CMK (cell line): ENCODE results near the gene ATAD2B.

Experiments
- DNase-seq: peaks from one replicate; pipeline ENCODE4 v3.0.0-alpha.2; 2010; ENCODE audit warnings: low read depth

ATAD2B gene

GRCh38 chr2:23837871-23838270 lies 89.1 kb downstream of the ATAD2B start:
- DNase-seq = no peak

- DNase-seq = no peak
Observed at GRCh38 chr2:23836971-23837565, 89.9 kb downstream of the ATAD2B start.

GRCh38 chr2:23836505-23836904 lies 90.4 kb downstream of the ATAD2B start:
- no peak for DNase-seq

- no peak for DNase-seq
Observed at GRCh38 chr2:23835988-23836387, 90.9 kb downstream of the ATAD2B start.

GRCh38 chr2:23835423-23835822 lies 91.5 kb downstream of the ATAD2B start:
- no peak for DNase-seq

- no peak for DNase-seq
Observed at GRCh38 chr2:23828986-23829385, 97.9 kb downstream of the ATAD2B start.

GRCh38 chr2:23828256-23828980 lies 98.5 kb downstream of the ATAD2B start:
- no peak for DNase-seq

- DNase-seq = no peak
Observed at GRCh38 chr2:23827287-23827686, 99.6 kb downstream of the ATAD2B start.

GRCh38 chr2:23826771-23827170 lies 100.2 kb downstream of the ATAD2B start:
- no peak for DNase-seq

GRCh38 chr2:23826040-23826439 lies 100.9 kb downstream of the ATAD2B start:
- DNase-seq = no peak

- DNase-seq = peak; percentile 9
Observed at GRCh38 chr2:23824777-23825212, 102.1 kb downstream of the ATAD2B start.

GRCh38 chr2:23823863-23824262 lies 103.1 kb downstream of the ATAD2B start:
- DNase-seq = no peak

GRCh38 chr2:23814963-23815362 lies 112.0 kb downstream of the ATAD2B start:
- peak; percentile 27 for DNase-seq

GRCh38 chr2:23813438-23813837 lies 113.5 kb downstream of the ATAD2B start:
- DNase-seq = no peak

GRCh38 chr2:23809150-23809549 lies 117.8 kb downstream of the ATAD2B start:
- DNase-seq = no peak

- no peak for DNase-seq
Observed at GRCh38 chr2:23806665-23807249, 120.2 kb downstream of the ATAD2B start.

GRCh38 chr2:23806201-23806600 lies 120.7 kb downstream of the ATAD2B start:
- no peak for DNase-seq

- no peak for DNase-seq
Observed at GRCh38 chr2:23803965-23804542, 122.9 kb downstream of the ATAD2B start.

GRCh38 chr2:23803264-23803964 lies 123.5 kb downstream of the ATAD2B start:
- DNase-seq = no peak

- DNase-seq = no peak
Observed at GRCh38 chr2:23801396-23801795, 125.5 kb downstream of the ATAD2B start.

- no peak for DNase-seq
Observed at GRCh38 chr2:23794234-23794633, 132.7 kb downstream of the ATAD2B start.

GRCh38 chr2:23793476-23793875 lies 133.4 kb downstream of the ATAD2B start:
- no peak for DNase-seq
